K562 (cell line): ENCODE measurements around the gene ANKFN1. TPM values are rescaled to one million over a fixed set of nuclear protein-coding genes. Genes with fewer than 3 reads are reported as not detected.

Source experiments
- ATAC-seq: fragments of 200-7000 bp; cut with Tn5 transposase; 3 replicates; pipeline ENCODE4 v1.9.1; 2020; ENCODE audit warnings: moderate library complexity
- BruUV-seq: library from RNA; stranded (reverse); fragments of 400-500 nt; replicated peaks from 2 replicates; lab custom pipeline; 2021; lab: Mats Ljungman, UMichigan
- CTCF ChIA-PET: fragments of 300-600 bp; formaldehyde crosslinking; extraction: SDS; loops from one replicate; lab custom pipeline; 2021; ENCODE audit warnings: low intra/inter-chr PET ratio; lab: Yijun Ruan, JAX
- POLR2A ChIA-PET: fragments of 300-600, 350-650 bp; sonication (Branson Sonifier 250); formaldehyde crosslinking; extraction: SDS; loops from one replicate; lab custom pipeline; 2021; ENCODE audit warnings: antibody characterized with exemption, inconsistent platforms; lab: Yijun Ruan, JAX
- DNase-seq, 4 experiments: peaks; one replicate each; pipeline versions ENCODE4 v3.0.0 to v3.0.0-alpha.2; 2011 to 2018; ENCODE audit warnings: low spot score in 3 of 4, mixed read lengths in 3 of 4; ENCODE audit errors: extremely low read depth in 1 of 4
- FAIRE-seq: peaks from 2 replicates; lab custom pipeline; 2011; peaks lifted over from hg19 to GRCh38; lab: Jason Lieb, UNC
- H2AFZ ChIP-seq: 2 replicates; pipeline ENCODE4 v1.6.0; 2011; ENCODE audit warnings: low read depth, low read length, control low read depth, inconsistent platforms
- H3K27ac ChIP-seq: fragments of 200-600 bp; 3 replicates; pipeline ENCODE4 v1.8.0; 2011; ENCODE audit warnings: low read depth, mild to moderate bottlenecking, control low read depth, inconsistent platforms, low read length, moderate library complexity, mixed read lengths; ENCODE audit errors: extremely low read depth
- H3K27me3 ChIP-seq, 2 experiments: fragments of 300-600 bp in 1 of 2; 2 replicates in 1 of 2; 3 replicates in 1 of 2; pipeline versions ENCODE4 v1.6.0 to v1.8.0; 2011; ENCODE audit warnings: inconsistent platforms in 2 of 2, low read length in 2 of 2, mild to moderate bottlenecking in 1 of 2, mixed read lengths in 1 of 2, moderate library complexity in 1 of 2; ENCODE audit not compliant: control insufficient read depth in 2 of 2, insufficient read depth in 2 of 2
- H3K36me3 ChIP-seq: fragments of 300-600 bp; 3 replicates; pipeline ENCODE4 v1.8.0; 2011; ENCODE audit warnings: mild to moderate bottlenecking, low read length, inconsistent platforms; ENCODE audit not compliant: control insufficient read depth, insufficient read depth
- H3K4me1 ChIP-seq, 2 experiments: fragments of 200-600 bp in 1 of 2; replicated peaks in 1 of 2; 2 replicates in 1 of 2; 3 replicates in 1 of 2; pipeline versions ENCODE4 v1.5.1 to v1.8.0; 2011; ENCODE audit warnings: inconsistent platforms in 2 of 2, low read length in 2 of 2, mild to moderate bottlenecking in 1 of 2, mixed read lengths in 1 of 2, moderate library complexity in 1 of 2; ENCODE audit not compliant: control insufficient read depth in 2 of 2, insufficient read depth in 2 of 2
- H3K4me2 ChIP-seq: 2 replicates; pipeline ENCODE4 v1.6.1; 2011; ENCODE audit warnings: low read length, control low read depth, inconsistent platforms, mixed read lengths; ENCODE audit not compliant: insufficient read depth
- H3K4me3 ChIP-seq: fragments of 200-600 bp; sonication (generic), shearing (Covaris generic); 2 replicates; pipeline ENCODE4 v1.5.1; 2016; ENCODE audit warnings: control low read depth, inconsistent platforms
- H3K79me2 ChIP-seq: fragments of 200-600 bp; 3 replicates; pipeline ENCODE4 v1.8.0; 2011; ENCODE audit warnings: low read length, inconsistent platforms; ENCODE audit not compliant: control insufficient read depth, insufficient read depth
- H3K9ac ChIP-seq, 2 experiments: 2 replicates each; pipeline versions ENCODE4 v1.6.0 to v1.6.1; 2011; ENCODE audit warnings: low read depth in 2 of 2, low read length in 2 of 2, control low read depth in 1 of 2, inconsistent platforms in 1 of 2, mild to moderate bottlenecking in 1 of 2, mixed read lengths in 1 of 2; ENCODE audit not compliant: insufficient read depth in 1 of 2
- H3K9me1 ChIP-seq: one replicate; pipeline ENCODE4 v1.6.0; 2011; ENCODE audit warnings: inconsistent platforms, mild to moderate bottlenecking, low read length, moderate library complexity; ENCODE audit not compliant: control insufficient read depth, insufficient read depth
- H3K9me3 ChIP-seq: replicated peaks from 2 replicates; pipeline ENCODE4 v1.5.1; 2011; ENCODE audit warnings: low read depth, low read length, inconsistent platforms; ENCODE audit not compliant: control insufficient read depth, insufficient read depth
- H4K20me1 ChIP-seq: replicated peaks from 2 replicates; pipeline ENCODE4 v1.6.1; 2011; ENCODE audit warnings: low read length, inconsistent platforms, mixed read lengths; ENCODE audit not compliant: control insufficient read depth, insufficient read depth
- GATAD2A ChIP-seq: fragments of 450-650 bp; IDR thresholded peaks from 2 replicates; pipeline ENCODE4 v1.6.1; 2017
- HDAC1 ChIP-seq, 2 experiments: fragments of 450-650 bp; IDR thresholded peaks; 2 replicates each; pipeline ENCODE4 v1.6.1; 2016 to 2017; ENCODE audit warnings: inconsistent platforms in 1 of 2, mild to moderate bottlenecking in 1 of 2, moderate library complexity in 1 of 2
- MBD2 ChIP-seq: sonication (generic); IDR thresholded peaks from 2 replicates; pipeline ENCODE4 v1.6.1; 2016; ENCODE audit warnings: low read depth, borderline replicate concordance
- SMARCC2 ChIP-seq: fragments of 450-650 bp; IDR thresholded peaks from 2 replicates; pipeline ENCODE4 v1.6.1; 2017; ENCODE audit warnings: antibody characterized with exemption, moderate library complexity, mild to moderate bottlenecking, low read depth
- SRF ChIP-seq, 2 experiments: fragments of 250-450, 450-650 bp in 1 of 2; sonication (Bioruptor Pico) in 1 of 2; sonication (generic) in 1 of 2; formaldehyde crosslinking; IDR thresholded peaks; 2 replicates each; pipeline versions ENCODE4 v1.5.0 to v1.5.1; 2020 to 2022; ENCODE audit warnings: mild to moderate bottlenecking in 1 of 2, missing genetic modification reagents in 1 of 2
- TAF7 ChIP-seq: fragments of 450-650 bp; IDR thresholded peaks from 2 replicates; pipeline ENCODE4 v1.6.1; 2016; ENCODE audit warnings: missing genetic modification characterization, missing compliant biosample characterization
- TOE1 ChIP-seq, 2 experiments: fragments of 450-650 bp in 1 of 2; sonication (generic) in 1 of 2; formaldehyde crosslinking in 1 of 2; IDR thresholded peaks; 2 replicates each; pipeline versions ENCODE4 v1.7.1 to v1.8.0; 2016 to 2022; ENCODE audit warnings: borderline replicate concordance in 2 of 2, mild to moderate bottlenecking in 2 of 2, antibody characterized with exemption in 1 of 2, inconsistent platforms in 1 of 2, low read depth in 1 of 2, missing genetic modification reagents in 1 of 2, moderate library complexity in 1 of 2
- WGBS: fragments of 100-300 bp; shearing (Covaris generic); methylation state at CpG from one replicate; pipeline ENCODE4 v1.1.6; 2016; ENCODE audit warnings: low coverage, mixed read lengths; ENCODE audit not compliant: insufficient coverage; ENCODE audit errors: missing lambda C conversion rate; 5-methylcytosine and 5-hydroxymethylcytosine counted together
- in situ Hi-C: fragments of 300-500 bp; cut with MboI; formaldehyde crosslinking; loops from 4 replicates; pipeline ENCODE4 v1.15.0; 2018; ENCODE audit warnings: inconsistent platforms, mixed read lengths
- intact Hi-C: fragments of 100-400 bp; cut with micrococcal nuclease; formaldehyde crosslinking; loops from 2 replicates; pipeline ENCODE4 v1.14.2; 2022
- polyA plus RNA-seq, 8 experiments: library from polyadenylated mRNA; depleted of rRNA in 4 of 8; stranded (reverse) in 5 of 8; unstranded in 3 of 8; fragments of >200 nt; fragmentation: Nextera tagmentation in 2 of 8; fragmentation: Illumina TruSeq in 1 of 8; extraction: Ambion mirVana in 2 of 8; extraction: Trizol in 1 of 8; gene quantifications; 2 replicates each; pipeline versions ENCODE4 v1.2.1 to v1.2.3, GENCODE V29; 2011 to 2014; ENCODE audit warnings: inconsistent platforms in 1 of 8, missing spikeins in 1 of 8
- total RNA-seq, 7 experiments: library from RNA; depleted of rRNA in 6 of 7; stranded (reverse); fragments of >200 nt in 6 of 7; fragmentation: Illumina TruSeq in 2 of 7; extraction: Trizol in 2 of 7; gene quantifications; 2 replicates each; pipeline versions ENCODE4 v1.2.1 to v1.2.3, GENCODE V29; 2011 to 2021; ENCODE audit warnings: low replicate concordance in 1 of 7
- TF ChIP-seq, protein P1 (sequence below): fragments of 450-650 bp; IDR thresholded peaks from 2 replicates; pipeline ENCODE4 v1.6.1; 2018; ENCODE audit not compliant: partially characterized antibody
- TF ChIP-seq, protein P2 (sequence below): fragments of 250-450 bp; sonication (Bioruptor Pico); IDR thresholded peaks from 2 replicates; pipeline ENCODE4 v1.4.0; 2020
- TF ChIP-seq, protein P3 (sequence below), 2 experiments: fragments of 150-350 bp in 1 of 2; IDR thresholded peaks; 2 replicates each; pipeline ENCODE4 v1.6.1; 2012 to 2016; ENCODE audit warnings: low read depth in 2 of 2, low read length in 2 of 2, mild to moderate bottlenecking in 1 of 2, moderate library complexity in 1 of 2
- TF ChIP-seq, protein P4 (sequence below): fragments of 450-650 bp; IDR thresholded peaks from 2 replicates; pipeline ENCODE4 v1.6.1; 2016; ENCODE audit warnings: antibody characterized with exemption

Gene ANKFN1
- total and polyA plus RNA-seq, 9 of the 15 experiments (the other 6 are each of a cell fraction or from before 2014, with no cell fraction given), result 0.04 to 0.39 (median 0.15) TPM; not detected in 1

DNA sequence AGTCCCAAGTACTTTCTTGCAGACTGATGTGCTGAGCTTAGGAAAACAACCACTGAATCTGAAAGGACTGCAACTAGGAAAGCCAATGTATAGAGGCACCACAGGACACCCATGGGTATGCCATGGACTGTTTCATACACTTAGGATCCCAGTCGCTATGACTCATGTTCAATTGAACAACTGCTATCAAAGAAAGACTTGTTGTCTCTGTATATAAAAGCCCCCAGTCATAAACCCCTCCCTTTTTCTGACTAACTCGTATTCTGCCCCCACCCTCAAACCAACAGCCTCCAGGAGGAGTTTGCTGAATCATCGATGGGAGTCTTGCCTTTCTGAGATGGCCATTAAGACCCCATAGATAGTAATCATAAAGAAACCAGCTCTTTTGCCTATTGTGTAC lies 205.4 kb downstream of the ANKFN1 start:
- H3K27me3 ChIP-seq, result no peaks in the 10 kb centered on the region
- ChIA-PET CTCF (no interaction called here), POLR2A (no interaction called here)
- FAIRE-seq, result no peak
- H3K36me3 ChIP-seq, result no peaks in the 10 kb centered on the region
- no peak overlapping the region for H3K4me3 ChIP-seq
- H3K9ac ChIP-seq, result no peak overlapping the region
- intact Hi-C loops (no loop called here), in situ Hi-C loops (no loop called here)
- H3K79me2 ChIP-seq, result no peaks in the 10 kb centered on the region
- no peaks in the 10 kb centered on the region for H3K9me1 ChIP-seq
- H3K4me2 ChIP-seq, result no peak overlapping the region
- H3K4me1 ChIP-seq, result no peaks in the 10 kb centered on the region
- no peak overlapping the region for H3K27ac ChIP-seq
- no peak for DNase-seq
- H3K9me3 ChIP-seq, result 0 out of 2 replicates have a peak, but pooled peaks cover 2% of the 10 kb centered on the region
- H4K20me1 ChIP-seq, result no peaks in the 10 kb centered on the region
- H2AFZ ChIP-seq, result no peak overlapping the region
- no TSS peak for BruUV-seq
- 0% methylated on average over 3 of the region's 3 CpGs for WGBS
- ATAC-seq, result no peak
- TF ChIP-seq TOE1 (IDR thresholded peaks at IDR 0.05; ENCODE audit: borderline replicate concordance) (no peak), TOE1 (CRISPR knock-in tag; IDR thresholded peaks at IDR 0.05; ENCODE audit: borderline replicate concordance, low read depth) (no peak), HDAC1 (IDR thresholded peaks at IDR 0.05) (no peak), TAF7 (no peak), MBD2 (no peak), SMARCC2 (no peak), SRF (CRISPR knock-in tag; IDR thresholded peaks at IDR 0.05) (no peak), GATAD2A (no peak)
- TF ChIP-seq, protein P1, sequence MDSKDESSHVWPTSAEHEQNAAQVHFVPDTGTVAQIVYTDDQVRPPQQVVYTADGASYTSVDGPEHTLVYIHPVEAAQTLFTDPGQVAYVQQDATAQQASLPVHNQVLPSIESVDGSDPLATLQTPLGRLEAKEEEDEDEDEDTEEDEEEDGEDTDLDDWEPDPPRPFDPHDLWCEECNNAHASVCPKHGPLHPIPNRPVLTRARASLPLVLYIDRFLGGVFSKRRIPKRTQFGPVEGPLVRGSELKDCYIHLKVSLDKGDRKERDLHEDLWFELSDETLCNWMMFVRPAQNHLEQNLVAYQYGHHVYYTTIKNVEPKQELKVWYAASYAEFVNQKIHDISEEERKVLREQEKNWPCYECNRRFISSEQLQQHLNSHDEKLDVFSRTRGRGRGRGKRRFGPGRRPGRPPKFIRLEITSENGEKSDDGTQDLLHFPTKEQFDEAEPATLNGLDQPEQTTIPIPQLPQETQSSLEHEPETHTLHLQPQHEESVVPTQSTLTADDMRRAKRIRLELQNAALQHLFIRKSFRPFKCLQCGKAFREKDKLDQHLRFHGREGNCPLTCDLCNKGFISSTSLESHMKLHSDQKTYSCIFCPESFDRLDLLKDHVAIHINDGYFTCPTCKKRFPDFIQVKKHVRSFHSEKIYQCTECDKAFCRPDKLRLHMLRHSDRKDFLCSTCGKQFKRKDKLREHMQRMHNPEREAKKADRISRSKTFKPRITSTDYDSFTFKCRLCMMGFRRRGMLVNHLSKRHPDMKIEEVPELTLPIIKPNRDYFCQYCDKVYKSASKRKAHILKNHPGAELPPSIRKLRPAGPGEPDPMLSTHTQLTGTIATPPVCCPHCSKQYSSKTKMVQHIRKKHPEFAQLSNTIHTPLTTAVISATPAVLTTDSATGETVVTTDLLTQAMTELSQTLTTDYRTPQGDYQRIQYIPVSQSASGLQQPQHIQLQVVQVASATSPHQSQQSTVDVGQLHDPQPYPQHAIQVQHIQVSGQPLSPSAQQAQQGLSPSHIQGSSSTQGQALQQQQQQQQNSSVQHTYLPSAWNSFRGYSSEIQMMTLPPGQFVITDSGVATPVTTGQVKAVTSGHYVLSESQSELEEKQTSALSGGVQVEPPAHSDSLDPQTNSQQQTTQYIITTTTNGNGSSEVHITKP, result no peak
- TF ChIP-seq, protein P2, sequence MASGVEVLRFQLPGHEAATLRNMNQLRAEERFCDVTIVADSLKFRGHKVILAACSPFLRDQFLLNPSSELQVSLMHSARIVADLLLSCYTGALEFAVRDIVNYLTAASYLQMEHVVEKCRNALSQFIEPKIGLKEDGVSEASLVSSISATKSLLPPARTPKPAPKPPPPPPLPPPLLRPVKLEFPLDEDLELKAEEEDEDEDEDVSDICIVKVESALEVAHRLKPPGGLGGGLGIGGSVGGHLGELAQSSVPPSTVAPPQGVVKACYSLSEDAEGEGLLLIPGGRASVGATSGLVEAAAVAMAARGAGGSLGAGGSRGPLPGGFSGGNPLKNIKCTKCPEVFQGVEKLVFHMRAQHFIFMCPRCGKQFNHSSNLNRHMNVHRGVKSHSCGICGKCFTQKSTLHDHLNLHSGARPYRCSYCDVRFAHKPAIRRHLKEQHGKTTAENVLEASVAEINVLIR (CRISPR knock-in tag), result no peak
- TF ChIP-seq, protein P3, sequence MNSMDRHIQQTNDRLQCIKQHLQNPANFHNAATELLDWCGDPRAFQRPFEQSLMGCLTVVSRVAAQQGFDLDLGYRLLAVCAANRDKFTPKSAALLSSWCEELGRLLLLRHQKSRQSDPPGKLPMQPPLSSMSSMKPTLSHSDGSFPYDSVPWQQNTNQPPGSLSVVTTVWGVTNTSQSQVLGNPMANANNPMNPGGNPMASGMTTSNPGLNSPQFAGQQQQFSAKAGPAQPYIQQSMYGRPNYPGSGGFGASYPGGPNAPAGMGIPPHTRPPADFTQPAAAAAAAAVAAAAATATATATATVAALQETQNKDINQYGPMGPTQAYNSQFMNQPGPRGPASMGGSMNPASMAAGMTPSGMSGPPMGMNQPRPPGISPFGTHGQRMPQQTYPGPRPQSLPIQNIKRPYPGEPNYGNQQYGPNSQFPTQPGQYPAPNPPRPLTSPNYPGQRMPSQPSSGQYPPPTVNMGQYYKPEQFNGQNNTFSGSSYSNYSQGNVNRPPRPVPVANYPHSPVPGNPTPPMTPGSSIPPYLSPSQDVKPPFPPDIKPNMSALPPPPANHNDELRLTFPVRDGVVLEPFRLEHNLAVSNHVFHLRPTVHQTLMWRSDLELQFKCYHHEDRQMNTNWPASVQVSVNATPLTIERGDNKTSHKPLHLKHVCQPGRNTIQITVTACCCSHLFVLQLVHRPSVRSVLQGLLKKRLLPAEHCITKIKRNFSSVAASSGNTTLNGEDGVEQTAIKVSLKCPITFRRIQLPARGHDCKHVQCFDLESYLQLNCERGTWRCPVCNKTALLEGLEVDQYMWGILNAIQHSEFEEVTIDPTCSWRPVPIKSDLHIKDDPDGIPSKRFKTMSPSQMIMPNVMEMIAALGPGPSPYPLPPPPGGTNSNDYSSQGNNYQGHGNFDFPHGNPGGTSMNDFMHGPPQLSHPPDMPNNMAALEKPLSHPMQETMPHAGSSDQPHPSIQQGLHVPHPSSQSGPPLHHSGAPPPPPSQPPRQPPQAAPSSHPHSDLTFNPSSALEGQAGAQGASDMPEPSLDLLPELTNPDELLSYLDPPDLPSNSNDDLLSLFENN (IDR thresholded peaks at IDR 0.05; ENCODE audit: low read depth in 2 of 2, low read length in 2 of 2), result no peak
- TF ChIP-seq, protein P4, sequence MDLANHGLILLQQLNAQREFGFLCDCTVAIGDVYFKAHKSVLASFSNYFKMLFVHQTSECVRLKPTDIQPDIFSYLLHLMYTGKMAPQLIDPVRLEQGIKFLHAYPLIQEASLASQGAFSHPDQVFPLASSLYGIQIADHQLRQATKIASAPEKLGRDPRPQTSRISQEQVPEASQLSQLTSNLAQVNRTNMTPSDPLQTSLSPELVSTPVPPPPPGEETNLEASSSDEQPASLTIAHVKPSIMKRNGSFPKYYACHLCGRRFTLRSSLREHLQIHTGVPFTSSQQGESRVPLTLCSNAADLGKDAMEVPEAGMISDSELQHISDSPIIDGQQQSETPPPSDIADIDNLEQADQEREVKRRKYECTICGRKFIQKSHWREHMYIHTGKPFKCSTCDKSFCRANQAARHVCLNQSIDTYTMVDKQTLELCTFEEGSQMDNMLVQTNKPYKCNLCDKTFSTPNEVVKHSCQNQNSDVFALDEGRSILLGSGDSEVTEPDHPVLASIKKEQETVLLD, result no peak
